ENCODE data around the gene PAK6.

The PAK6 gene

DNA sequence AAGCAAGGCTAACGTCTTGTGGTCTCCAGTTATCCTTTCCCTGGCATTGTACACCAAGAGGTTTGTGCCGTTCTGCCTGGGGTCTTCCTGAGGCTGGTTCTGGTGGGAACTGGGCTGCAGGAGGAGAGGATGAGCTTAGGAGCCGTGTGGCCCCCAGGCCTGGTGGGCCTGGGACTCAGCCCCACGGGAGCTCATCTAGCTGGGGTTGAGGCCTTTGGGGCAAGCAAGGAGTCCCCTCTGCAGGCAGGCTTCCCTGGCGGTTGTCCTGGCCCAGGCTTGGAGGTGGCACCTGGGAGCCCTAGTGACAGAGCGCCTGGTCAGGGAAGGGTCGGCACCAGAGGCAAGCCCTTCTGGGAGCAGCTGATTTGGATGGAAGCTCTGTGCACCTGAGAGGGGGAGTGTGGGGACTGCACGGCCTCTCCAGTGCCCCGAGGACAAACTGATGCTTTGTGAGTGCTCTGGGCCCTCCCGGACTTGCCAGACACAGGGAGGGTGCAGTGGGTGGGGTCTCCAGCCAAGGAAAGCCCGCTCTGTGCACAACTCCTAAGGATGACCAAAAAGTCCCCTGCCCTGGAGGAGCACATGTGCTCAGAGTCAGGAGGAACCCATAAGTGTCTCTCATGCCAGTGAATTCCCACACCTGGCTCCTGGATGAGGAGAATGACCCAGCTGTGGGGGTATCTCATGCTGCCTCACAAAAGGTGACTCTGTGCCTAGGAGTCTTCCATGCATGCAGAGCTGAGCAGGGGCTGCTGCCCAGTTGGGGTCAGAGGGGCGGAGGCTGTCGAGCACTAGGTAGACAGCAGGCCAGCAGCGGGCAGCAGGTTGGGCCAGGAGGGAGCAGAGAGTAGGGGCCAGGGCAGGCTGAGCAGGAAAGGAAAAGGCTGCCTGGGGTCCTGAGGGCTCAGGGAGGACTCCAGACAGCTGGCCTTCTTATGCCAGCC is 2.7 kb downstream of the PAK6 start:
- DNase-seq (ENCODE audit: low read depth): no peak

DNA sequence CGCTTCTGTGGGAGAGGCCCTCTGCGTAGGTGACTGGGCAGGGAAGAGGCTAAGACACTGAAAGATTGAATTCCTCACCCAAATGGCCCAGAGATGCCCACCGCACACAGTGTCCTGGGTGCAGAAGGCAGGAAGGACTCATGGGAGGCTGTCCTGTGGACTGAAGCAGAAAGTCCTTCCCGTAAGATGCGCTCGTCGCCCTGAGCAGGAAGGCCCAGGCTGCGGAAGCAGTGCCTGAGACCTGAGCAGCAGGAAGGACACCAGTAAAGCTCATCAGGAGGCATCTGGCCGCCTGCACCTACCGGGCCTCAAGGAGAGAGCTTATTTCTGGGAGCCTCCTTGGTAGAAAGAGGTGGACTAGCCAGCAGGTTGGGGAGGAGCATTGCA is 3.3 kb downstream of the PAK6 start:
- DNase-seq (ENCODE audit: low read depth): no peak

DNA sequence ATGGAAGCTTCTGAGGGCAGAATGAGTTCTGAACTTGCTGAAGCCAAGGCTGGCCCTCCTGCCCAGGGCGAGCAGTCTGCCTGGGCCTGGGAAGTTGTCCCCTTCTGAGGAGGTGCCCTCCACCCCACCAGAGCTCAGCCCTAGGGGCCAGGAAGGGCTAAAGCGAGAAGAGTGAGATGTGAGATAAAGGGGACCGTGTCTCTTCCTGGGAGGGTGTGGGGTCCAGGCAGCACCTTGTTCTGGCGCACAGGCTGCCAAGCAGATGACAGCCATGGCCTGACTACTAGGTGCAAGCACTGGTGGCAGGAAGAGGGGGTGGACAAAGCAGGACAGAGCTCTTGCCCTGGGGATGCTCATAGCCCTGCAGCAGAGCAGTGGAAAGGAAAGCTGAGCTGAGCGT is 3.7 kb downstream of the PAK6 start:
- DNase-seq (ENCODE audit: low read depth): no peak

DNA sequence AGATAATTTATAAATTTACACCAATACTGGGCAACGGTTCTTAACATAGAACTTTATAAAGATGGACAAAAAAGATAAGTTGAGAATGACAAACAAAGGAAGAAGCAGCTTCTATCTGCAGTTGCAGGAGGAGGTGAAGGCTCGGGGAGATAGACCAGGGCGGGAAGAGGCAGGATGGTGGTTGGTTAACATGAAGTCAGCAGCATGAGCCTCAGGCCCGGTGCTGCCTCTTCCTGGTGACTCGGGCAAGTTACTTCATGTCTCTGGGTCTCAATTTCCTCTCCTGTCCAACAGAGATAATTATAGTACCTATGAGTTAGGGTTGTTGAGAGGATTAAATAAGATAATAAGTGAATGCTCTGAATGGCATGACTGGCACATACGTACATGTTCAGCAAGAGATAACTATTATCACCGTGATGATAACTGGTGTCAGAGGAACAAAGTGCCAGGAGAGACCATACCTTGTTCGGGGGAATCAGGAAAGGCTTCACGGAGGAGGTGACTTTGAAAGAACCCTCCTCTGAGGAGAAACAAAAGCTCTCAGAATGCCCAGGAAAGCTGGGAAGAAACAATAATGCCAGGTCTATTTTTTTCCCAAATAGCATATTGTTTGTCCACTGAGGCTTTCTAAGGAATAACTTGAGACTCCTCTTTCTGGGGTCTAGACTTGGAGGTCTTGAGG is 4.4 kb downstream of the PAK6 start:
- DNase-seq (ENCODE audit: low read depth): no peak

DNA sequence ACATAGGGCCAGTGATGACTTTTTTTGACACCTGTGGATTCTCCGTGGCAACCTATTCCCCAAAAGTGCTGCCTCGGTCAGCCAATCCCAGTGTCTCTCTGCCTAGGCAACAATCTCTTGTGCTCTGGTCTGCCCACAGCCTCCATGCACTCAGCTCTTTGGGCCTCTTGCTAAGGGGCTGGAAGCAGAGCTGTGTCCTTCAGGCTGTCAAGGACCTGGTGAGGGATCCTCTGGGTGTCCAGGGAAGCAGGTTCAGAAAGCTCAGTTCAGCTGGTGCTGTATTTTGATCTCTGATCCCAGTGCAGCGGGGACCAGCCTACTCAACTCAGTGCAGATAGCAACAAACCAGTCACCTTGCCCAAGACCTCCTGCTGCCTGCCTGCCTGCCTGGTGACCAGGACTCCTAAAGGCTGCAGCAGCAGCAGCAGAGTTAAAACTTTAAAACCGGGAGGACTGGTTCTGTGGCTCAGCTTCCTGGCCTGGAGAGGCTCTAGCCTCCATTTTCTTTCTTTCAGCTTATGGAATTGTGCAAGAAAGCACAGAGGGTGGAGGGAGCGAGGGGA is 6.2 kb downstream of the PAK6 start:
- DNase-seq (ENCODE audit: low read depth): no peak

DNA sequence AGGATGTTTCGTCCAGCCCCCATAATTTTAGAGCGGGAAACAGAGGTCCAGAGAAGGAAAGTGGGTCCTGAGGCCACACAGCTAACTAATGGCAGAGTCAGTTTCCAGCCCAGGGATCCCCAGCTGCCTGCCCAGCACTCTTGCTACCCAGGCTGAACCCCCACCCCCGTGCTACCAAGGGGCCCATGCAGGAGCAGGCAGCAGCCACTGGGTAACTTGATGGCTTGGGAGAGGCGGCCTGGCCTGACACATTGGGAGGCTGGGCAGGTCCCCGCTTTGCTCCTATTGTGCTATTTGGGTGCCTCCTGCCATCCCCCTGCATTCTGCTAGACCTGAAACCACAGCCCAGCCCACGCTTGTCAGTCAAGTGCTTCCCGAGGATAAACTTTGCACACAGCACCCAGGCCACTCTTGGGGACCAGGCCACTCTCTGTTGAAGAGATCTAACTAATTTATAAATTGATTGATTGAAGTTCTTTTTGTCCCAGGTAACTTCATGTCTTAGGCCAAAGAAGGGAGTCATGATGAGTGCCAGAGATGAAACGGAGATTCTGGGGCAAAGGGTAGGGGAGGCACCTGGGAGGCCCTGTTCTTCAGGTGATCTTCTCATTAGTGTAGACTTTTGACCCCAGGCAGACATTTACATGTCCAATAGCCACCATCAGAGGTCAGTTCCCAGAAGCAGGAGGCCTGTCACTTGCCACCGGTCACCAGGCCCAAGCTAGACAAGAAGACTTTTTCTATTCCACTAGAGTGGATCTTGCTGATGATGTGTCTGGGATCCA is 7.0 kb downstream of the PAK6 start:
- DNase-seq (ENCODE audit: low read depth): no peak

DNA sequence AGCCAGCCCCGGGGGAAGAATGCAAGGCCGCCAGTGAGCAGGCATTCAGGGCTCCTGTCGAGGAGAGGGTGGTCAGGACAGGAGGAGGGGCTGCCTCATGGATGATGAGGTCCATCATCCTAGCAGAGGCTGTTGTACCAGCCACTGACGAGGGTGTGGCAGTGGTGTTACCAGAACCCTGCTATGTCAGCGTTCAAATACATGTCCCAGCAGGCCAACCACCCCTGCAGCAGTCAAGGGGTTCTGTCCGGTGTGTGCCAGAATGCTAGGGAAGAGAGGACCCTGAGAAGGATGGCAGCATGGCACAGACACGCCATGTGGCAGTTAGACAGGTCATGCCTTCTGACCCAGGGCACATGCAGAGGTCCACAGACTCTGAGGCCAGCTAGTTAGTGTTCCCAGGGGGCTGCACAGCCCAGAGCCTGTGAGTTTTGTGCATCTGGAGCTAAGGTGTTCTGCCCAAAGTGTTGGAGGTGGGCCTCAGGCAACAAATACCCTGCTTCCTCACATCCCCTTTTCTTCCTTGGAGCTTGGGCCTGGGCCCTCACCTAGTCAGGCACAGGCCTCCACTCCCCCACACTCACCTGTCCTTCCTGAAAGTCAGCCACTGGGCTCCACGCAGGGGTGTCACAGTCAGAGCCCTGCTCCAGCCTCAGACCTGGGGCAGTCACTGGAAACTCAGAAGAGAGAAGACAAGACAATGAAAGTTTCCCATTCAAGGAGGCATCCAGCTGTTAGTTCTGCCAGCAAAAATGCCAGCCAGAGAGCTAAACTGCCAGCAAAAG is 7.8 kb downstream of the PAK6 start:
- no peak for DNase-seq (ENCODE audit: low read depth)

DNA sequence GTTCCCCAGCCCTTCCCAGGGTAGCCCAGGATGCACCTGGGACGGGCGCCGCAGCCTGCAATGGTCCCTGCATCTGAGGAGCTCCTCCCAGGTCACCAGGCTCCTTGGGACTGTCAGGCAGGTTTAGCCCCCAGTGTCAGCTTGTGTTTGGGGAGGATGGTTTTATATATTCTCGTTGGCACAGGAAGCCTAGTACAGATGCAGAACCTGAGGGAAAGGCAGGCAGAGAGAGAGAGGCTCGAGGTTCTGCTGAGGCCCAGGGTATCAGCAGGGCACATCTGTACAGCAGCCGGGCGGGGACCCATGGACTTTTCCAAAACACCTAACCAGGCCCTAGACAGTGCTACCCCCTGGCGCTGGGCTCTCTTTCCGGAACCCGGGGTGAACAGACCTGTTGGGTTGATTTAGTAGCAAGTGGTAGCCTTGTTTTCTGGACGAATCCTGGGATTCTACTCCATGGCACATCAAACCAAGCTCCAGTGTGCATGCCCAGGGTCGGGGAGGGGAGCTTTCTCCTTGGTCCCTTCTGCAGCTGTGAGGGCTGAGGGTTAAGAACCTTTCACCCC is 8.6 kb downstream of the PAK6 start:
- DNase-seq (ENCODE audit: low read depth): no peak

DNA sequence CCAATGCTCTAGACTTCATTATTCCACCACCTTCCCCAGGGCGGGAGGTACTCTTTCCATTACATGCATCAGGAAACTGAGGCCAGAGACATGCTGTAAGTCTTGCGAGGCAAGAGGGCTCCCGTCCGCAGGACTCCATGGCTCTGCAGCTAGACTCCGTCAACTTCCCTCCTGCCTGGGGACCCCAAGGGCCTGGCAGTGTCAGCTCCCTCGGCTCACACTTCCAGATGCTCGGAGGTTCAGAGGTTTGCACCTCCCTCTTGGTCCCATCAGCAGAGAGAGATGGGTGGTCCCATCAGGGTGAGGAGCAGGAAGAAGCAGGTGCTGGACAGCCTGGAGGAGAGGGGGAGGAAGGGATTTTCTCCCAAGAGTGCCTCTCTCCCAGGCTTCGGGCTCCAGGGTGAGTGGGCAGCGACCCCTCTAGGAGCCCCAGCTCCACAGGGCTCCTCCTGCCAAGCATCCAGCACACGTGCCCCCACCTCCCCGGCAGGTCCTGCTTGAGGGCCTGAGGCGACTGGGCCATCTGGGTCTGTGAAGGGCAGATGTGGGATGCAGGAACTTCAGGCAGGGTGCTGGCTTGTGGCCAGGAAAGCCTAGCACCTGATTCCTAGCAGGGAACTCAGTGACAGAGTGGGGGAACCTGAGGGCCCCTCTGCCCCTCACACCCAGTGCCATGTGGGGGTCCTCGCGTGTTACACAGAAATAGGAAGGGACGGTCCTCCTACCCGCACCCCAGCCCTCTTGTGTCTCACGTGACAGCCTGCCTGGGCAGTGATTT is 9.3 kb downstream of the PAK6 start:
- no peak for DNase-seq (ENCODE audit: low read depth)

DNA sequence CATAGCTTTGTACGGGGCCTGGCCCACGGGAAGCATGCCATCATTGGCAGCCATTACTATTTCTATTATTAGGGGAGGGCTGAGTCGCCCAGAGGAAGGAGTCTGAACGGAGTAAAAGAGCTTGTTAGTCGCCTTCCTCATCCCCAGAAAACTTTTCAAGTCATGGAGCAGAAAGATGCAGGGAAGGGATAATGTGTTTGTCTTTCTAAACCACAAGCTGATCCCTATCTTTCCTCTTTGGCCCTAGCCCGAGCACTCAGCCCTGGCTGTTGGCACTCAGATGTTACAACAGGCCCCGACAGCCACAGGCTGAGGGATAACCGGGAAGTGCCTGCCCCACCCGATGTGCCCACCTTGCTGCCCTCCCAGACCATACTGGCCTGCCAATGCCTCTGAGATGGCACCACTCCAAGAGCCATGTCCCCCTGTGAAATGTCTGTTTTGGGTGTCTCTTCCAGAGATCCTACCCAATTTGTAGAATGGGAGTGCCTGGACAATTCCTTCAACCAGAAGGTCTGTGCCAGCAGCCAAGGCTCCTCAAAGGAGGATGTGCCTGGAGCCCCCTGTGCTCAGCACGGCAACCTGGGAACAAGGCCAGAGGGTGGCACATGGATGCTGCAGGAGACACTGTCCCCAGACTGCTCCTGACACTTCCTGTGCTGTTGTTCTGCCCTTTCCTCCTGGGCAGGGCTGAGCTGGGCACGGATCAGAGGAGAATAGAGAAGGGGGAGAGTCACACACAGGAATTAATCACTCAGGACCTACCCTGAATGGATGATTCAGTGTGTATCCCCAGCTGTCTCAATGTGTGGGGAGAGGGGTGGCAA is 10.8 kb downstream of the PAK6 start:
- no peak for DNase-seq (ENCODE audit: low read depth)

DNA sequence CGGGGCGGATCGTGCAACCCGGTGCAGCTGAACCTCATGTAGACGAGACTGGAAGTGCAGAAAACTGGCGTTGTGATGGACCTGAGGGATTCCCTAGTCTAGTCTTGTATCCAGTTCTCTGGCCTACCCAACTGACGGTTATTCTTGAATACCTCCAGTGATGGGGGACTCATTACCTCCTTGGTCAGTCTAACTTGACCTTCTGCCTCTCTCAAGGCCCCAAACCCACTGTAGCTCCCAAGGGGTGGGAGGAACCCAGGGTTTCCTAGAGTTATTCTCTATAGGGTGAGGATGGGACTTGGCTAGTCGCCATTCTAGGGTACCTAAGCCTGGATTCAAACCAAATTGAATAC is 11.4 kb downstream of the PAK6 start:
- DNase-seq (ENCODE audit: low read depth): no peak

DNA sequence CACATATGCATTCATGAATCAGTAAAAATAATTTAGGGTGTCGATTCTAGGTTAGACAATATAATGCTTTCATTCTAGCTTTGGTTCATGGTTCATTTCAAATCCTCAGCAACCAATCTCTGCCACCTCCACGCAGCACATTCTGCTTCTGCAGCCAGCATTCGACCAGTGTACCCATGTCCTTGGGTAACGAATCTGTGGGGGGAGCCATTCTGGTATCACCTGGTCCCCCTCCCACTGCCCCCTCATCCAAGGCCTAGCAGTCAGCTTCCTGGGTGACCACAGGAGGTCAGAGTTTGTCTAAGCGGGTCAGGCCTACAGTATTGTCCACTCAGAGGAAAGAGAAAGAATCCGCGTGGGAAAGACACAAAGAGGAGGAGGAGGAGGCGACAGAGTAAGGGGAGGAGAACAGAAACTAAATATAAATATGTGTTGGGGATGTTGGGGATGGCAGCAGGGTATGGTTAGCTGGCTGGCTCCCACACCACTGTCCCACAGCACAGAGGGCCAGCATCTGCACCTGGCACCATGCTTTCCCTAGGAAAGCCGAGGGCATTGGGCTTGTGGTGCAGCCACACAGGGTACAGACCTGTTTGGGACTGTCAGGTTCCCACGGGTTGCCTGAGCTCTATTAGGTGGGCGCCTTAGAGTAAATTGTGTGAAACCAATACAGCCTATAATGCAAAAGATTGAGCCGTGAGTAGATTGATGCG is 12.1 kb downstream of the PAK6 start:
- DNase-seq (ENCODE audit: low read depth): no peak

DNA sequence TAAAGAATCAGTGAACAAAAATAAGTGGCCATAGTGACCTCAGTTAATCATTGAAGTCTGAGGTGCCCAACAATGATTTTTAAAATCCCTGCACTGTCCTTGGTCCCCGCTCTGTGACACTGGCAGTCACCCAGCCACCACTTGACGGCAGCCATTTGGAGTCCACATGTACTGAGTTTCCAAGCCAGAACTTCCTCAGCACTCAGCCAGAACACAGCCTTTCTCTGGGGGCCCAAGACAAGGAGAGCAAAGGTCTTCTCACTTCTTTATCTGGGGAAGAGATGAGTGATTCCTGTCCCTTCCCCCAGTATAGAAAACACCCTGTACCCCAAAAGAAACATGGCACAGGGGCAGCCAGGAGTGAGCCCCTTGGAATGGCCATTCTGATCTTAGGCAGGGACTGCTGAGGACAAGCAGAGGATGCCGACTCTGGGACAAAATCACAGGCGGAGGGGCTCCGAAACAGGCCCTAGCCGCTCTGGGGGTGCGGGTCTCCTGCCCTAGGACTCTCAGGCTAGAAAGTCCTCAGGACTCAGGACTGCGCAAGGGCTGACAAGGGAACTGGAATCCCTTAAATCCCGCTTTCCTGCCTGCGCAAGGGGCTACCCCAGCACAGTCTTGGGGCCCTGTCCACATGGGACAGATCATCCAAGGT is 12.8 kb downstream of the PAK6 start:
- DNase-seq (ENCODE audit: low read depth): no peak

DNA sequence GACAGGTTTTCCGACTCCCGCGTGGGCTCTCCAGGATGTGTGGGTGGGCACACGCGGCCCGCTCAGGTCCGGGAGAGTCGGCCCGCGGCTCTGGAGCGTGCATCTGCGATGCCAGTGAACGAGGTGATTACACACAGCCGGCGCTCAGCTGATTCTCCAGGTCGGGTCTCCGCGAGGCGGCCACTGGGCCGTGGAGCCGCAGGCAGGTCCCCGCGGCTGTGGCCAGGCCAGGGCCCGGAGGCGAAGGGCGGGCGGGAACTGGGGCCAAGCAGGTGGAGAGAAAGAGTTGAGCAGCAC is 13.2 kb downstream of the PAK6 start:
- DNase-seq (ENCODE audit: low read depth): no peak

DNA sequence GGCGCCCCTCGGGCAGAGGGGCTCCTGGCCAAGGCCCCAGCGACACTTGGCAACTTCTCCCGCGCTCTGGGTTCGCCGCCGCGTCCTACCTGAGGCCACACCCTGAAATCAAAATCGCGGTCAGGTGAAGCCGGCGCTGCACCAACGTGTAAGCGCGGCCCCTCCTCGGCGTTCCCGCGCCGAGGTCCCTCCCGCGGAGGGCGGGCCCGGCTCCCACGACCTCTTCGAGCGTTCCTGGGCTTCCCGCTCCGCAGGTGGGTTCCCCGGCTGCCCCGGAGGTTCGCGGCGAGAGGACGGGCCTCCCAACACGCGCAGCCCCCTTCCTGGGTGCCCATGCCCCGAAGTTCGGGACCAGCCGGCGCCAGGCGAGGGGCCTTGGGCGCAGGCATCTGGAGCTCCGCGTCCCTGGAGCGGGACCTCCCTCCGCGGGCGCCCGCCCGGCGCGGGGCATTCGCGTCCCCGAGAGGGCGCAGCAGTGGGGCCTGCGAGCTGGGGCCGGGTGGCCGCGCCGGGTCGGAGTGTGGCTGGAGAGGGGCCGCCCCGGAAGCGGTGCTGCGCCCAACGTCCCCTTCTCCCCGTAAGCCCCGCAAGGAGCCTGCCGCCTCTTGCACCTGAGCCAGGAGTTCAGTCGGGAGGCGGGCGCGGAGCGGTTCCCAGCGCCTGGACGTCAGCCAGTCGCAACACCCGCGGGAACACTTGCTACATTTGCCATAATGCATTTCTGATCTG is 13.7 kb downstream of the PAK6 start:
- no peak for DNase-seq (ENCODE audit: low read depth)

DNA sequence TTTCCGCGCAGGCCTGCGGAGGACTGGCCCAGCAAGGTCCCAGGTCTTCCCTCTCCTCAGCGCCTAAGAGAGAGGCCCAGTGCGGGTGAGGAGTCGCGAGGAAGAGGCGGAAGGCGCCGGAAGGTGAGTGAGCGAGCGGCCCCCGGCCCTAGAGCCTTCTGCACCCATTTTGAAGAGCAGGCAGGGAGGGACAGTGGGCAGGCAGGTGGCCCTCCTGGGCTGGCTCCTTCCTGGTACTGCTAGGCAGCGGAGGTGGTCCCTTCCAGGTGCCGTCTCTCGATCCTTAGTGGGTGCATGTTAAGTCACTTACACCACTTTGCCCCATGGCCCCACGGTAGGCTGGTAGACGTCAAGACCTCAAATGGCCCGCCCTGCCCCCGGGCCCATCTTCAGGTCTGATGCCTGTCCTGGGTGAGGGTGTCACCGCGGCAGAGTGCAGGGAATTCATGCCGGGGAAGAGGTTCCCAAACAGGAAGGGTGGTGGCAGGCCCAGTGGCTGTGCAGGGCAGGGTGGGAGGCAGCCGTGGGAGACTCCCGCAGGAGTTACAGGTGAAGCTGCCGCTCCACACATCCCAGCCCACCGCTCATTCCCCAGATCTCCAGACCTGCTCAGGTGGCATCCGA is 14.4 kb downstream of the PAK6 start:
- DNase-seq (ENCODE audit: low read depth): no peak

DNA sequence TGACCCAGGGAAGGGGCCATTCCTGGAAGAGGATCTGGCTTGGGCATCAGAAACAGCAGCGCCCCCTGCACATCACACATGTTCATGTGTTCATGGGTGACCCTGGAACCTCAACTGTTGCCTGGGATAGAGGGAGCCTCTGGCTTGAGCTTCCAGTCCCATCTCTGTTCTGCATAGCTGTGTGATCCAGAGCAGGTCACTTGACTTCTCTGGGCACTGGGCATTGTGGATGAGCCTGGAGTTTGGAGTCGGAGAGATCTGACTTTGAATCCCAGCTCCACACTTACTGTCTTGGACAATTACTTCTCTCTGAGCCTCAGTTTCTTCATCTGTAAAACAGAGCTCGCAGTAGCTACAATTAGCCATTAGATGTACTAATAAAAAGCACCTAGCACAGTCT is 15.6 kb downstream of the PAK6 start:
- DNase-seq (ENCODE audit: low read depth): no peak

DNA sequence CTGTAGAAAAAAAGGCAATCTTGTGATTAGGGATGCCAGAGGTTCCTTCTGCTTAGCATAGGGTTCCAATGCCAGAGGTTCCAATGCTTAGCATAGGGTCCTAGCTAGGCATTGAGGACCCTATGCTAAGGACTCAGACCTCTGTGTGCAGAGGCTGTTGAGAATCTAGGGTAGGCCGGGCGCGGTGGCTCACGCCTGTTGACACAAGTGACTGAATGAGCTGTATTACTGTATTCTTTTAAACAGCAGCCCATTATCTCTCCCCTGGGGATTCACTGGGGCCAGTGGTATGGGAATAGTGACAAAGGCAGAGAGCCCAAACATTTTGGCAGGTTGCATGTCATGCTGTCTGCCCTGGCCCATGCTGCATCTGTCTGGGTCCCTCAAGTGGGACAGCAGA is 16.2 kb downstream of the PAK6 start:
- DNase-seq (ENCODE audit: low read depth): no peak
